ENCODE results near the gene YES1.

The YES1 gene

GRCh38 chr18:834082-834720, 22.2 kb upstream of the YES1 start:
- no peak overlapping the region for H3K4me3 ChIP-seq (ENCODE audit: low read depth, low read length)
- TF ChIP-seq CTCF (IDR thresholded peaks at IDR 0.05; ENCODE audit: low read depth, low read length) = no peak
- no peak for DNase-seq (ENCODE audit: low read depth, low spot score)
- in situ Hi-C loops (cut with HindIII; ENCODE audit: low sequenced_read_pairs) = no loop called here

GRCh38 chr18:833197-833596, 21.2 kb upstream of the YES1 start:
- in situ Hi-C loops (cut with HindIII; ENCODE audit: low sequenced_read_pairs) = no loop called here
- TF ChIP-seq CTCF (IDR thresholded peaks at IDR 0.05; ENCODE audit: low read depth, low read length) = no peak
- no peak for DNase-seq (ENCODE audit: low read depth, low spot score)
- H3K4me3 ChIP-seq (ENCODE audit: low read depth, low read length) = no peak overlapping the region

DNA sequence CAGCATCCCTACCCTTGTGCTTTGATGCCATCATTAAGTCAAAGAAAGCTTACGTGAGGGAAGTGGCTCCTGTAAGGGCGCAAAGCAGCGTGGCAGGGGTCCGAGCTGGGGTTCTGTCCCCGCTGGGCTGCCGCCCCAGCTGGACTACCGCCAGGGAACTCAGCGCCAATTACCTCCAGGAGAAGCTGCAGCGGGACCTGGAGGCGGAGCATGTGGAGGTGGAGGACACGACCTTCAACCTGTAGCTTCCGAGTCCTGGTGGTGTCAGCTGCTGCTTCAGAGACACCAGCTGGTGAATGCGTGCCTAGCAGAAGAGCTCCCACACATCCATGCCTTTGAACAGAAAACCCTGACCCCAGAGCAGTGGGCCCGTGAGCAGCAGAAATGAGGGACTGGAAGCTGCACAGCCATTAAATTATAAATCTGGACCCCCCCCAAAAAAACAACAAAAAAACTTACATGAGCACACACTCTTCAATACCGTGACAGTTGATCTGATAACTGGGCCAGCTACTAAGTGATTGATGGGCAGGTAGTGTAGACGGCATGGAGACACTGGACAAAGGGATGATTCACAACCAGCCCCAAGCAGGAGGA, 20.1 kb upstream of the YES1 start:
- no peak for DNase-seq (ENCODE audit: low read depth, low spot score)
- in situ Hi-C loops (cut with HindIII; ENCODE audit: low sequenced_read_pairs) = no loop called here
- peak; percentile 7 for TF ChIP-seq CTCF (IDR thresholded peaks at IDR 0.05; ENCODE audit: low read depth, low read length)
- H3K4me3 ChIP-seq (ENCODE audit: low read depth, low read length) = no peak overlapping the region

GRCh38 chr18:830315-830901, 18.4 kb upstream of the YES1 start:
- no peak for TF ChIP-seq CTCF (IDR thresholded peaks at IDR 0.05; ENCODE audit: low read depth, low read length)
- peak; percentile 81 for DNase-seq (ENCODE audit: low read depth, low spot score)
- H3K4me3 ChIP-seq (ENCODE audit: low read depth, low read length) = no peak overlapping the region
- in situ Hi-C loops (cut with HindIII; ENCODE audit: low sequenced_read_pairs) = no loop called here

- in situ Hi-C loops (cut with HindIII; ENCODE audit: low sequenced_read_pairs) = no loop called here
- TF ChIP-seq CTCF (IDR thresholded peaks at IDR 0.05; ENCODE audit: low read depth, low read length) = no peak
- DNase-seq (ENCODE audit: low read depth, low spot score) = no peak
- H3K4me3 ChIP-seq (ENCODE audit: low read depth, low read length) = no peak overlapping the region
Observed at GRCh38 chr18:829432-829831, 17.4 kb upstream of the YES1 start.

DNA sequence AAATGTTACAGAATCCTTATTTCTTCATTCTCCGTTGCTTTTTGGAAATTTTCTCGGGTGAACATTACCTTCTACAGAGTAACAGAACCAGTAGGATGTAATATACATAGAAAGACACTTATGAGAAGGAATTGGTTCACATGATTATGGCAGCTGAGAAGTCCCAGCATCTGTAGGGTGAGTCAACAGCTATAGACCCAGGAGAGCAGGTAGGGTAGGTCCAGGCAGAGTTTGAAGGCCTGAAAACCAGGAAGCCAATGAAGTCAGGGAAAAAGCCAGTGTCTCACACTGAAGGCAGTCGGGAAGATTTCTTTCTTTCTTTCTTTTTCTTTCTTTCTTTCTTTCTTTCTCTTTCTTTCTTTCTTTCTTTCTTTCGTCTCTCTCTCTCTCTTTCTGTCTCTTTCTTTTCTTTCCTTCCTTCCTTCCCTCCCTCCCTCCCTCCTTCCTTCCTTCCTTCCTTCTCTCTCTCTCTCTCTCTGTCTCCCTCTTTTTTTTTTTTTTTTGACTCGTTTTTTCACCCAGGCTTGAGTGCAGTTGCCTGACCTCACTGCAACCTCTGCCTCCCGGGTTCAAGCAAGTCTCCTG, 15.1 kb upstream of the YES1 start:
- TF ChIP-seq CTCF (IDR thresholded peaks at IDR 0.05; ENCODE audit: low read depth, low read length) = no peak
- DNase-seq (ENCODE audit: low read depth, low spot score) = no peak
- in situ Hi-C loops (cut with HindIII; ENCODE audit: low sequenced_read_pairs) = no loop called here
- H3K4me3 ChIP-seq (ENCODE audit: low read depth, low read length) = no peak overlapping the region

Data from astrocyte of the spinal cord (primary cell).